ENCODE results near the gene CCDC88A.

CCDC88A gene

DNA sequence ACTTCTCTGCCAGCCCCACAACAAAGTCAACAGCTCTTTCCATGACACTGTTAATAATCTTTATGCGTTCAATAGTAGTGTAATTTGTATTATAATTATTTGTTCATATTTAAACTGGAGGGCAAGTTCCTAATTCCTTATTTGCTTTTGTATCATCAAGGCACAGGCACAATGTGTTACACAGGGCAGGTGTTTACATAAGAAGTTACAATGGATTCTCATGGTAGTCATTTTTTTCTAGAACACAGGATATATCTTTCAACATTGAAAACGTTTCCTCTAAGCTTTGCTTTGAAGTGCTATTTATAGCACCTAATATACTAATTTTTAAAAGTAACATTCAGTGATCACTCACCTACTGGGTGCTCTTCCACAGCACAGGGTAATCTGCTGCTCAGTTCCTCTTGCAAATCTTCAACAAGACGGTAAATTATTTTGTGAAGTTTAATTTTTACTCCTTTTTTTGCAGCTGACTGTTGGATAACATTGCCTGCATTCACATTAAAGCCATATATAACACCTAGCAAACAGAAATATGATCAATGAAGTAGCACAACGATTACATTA, 179.9 kb downstream of the CCDC88A start:
- DNase-seq: no peak

Measured in right kidney (tissue), 1 donor.